Bone marrow (tissue), 2 donors: Measurements from ENCODE around the gene SLC22A23.

Experiments used
- DNase-seq, 2 donors: peaks; one replicate each; lab custom pipeline; 2025; lab: John Stamatoyannopoulos, UW

The SLC22A23 gene, protein sequence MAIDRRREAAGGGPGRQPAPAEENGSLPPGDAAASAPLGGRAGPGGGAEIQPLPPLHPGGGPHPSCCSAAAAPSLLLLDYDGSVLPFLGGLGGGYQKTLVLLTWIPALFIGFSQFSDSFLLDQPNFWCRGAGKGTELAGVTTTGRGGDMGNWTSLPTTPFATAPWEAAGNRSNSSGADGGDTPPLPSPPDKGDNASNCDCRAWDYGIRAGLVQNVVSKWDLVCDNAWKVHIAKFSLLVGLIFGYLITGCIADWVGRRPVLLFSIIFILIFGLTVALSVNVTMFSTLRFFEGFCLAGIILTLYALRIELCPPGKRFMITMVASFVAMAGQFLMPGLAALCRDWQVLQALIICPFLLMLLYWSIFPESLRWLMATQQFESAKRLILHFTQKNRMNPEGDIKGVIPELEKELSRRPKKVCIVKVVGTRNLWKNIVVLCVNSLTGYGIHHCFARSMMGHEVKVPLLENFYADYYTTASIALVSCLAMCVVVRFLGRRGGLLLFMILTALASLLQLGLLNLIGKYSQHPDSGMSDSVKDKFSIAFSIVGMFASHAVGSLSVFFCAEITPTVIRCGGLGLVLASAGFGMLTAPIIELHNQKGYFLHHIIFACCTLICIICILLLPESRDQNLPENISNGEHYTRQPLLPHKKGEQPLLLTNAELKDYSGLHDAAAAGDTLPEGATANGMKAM

DNA sequence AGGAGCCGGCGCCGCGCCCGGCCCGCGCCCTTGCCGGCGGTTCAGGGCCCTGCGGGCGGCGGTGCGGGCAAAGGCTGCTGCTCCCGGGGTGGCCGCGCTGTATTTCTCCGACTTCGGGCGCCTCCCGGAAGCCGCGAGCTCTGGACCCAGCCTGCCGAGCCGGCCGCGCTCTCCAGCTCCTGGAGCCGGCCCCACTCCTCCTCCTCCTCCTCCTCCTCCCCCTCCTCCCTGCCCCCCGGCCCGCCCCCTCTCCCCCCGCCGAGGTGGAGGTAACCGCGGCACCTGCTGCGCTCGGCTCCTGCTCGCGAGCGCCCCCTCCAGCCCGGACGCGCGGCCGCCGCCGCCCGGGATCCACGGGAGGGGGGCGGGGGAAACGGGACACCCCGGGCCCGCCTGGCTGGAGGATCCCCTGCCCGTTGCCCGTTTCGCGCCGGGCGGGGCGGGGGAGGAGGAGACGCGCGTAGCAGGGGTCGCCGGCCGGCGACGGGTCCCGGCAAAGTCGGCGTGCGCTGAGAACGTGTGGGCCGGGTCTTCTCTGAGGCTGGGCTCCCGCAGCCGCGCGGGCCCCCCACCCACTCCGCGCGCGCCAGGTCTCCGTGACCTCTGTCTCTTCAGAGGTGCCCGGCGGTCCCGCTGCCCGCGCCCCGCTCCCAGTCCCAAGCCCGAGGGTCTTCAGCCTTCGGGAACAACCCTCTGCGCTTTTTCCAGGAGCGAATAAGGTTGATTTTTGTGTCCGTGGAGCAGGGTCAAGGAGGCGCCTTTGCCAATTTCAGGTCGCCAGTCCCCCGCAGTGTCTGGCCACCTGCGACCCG lies at the start of gene SLC22A23:
Gene SLC22A23, minus strand, starts transcription at position 153 of the 812 bp plus-strand sequence. CDS start 491 bp downstream, outside the sequence.
- DNase-seq: no peak

DNA sequence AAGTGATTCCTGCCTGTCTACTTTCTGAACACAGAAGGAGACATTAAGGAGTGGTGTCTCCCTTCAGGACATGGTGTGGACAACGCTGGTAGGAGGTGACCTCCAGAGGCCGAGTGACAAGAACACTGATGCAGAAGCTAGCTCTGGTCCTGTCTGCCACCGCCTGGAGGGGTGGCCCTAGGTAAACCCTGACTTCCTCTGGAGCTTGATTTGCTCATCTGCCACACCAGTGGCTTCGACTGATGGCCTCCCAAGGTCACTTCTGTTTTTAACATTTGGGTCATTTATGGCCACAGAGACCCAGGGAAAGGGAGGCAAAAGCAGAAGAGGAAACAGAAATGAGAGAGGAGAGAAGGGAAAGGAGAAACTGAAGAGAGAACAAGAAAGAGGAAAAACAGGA lies 49.4 kb upstream of the SLC22A23 start:
- no peak for DNase-seq

GRCh38 chr6:3504938-3505805 lies 48.3 kb upstream of the SLC22A23 start:
- DNase-seq: no peak

GRCh38 chr6:3504354-3504753 lies 47.5 kb upstream of the SLC22A23 start:
- DNase-seq: no peak

- DNase-seq: no peak
Measured at GRCh38 chr6:3501826-3502500, 45.1 kb upstream of the SLC22A23 start.

- DNase-seq: no peak
Measured at GRCh38 chr6:3500262-3501014, 43.6 kb upstream of the SLC22A23 start.

- DNase-seq: no peak
Measured at GRCh38 chr6:3499603-3500002, 42.8 kb upstream of the SLC22A23 start.

DNA sequence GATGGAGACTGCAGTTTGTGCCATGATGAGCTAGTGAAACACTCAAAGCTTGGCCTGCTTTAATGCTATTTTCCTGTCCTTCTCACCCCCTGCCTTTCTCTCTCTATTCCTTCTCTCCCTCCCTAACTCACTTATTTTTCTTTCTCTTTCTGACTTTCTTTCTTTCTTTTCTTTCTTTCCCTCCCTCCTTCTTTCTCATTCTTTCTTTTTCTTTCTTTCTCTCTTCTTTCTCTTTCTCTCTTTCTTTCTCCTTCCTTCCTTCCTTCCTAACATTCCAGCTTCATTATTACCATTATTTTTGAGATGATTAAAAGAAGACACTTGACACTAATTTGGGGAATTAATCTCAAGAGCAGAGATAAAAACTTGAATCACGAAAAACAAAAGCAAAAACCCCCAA lies 39.5 kb upstream of the SLC22A23 start:
- no peak for DNase-seq

DNA sequence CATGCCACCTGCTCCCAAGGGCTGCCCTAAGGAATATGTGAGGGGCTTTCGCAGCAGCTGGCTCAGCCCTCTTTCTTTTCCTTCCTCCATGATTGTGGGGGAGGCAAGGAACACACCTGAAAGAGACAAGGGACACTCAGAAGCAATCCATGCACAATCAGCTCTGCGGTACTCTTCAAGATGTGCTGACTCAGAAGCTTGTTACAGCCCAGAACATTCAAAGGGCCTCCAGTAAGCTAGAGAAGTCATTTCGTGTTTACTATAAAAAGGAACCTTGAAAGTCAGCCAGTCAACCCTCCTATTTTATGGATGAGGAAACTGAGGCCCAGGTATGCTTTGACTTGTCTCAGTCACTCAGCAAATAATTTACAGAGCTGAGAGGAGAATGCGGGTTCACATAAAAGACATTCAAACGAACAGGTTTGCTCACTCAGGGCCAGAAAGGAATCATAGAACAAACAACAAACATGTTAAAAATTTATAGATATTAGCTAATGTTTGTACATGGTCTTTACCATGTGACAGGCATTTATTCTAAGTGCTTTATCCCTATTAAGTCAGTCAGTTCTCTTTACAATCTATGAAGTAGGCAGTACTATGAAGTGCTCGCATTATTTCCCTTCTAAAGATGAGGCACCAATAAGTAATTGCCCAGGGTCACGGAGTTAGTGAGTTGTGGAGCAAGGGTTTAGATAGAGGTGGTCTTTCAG lies 37.7 kb upstream of the SLC22A23 start:
- no peak for DNase-seq

DNA sequence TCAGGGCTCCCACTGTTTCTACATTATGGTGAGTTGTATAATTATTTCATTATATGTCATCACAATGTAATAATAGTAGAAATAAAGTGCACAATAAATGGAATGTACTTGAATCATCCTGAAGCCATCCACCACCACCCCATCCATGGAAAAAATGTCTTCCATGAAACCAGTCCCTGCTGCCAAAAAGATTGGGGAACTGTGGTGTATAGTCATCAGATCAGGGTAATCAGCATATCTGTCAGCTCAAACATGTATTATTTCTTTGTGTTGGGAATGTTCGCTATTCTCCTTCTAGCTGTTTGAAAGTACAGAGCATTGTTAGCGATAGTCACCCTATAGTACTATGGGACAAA lies 33.8 kb upstream of the SLC22A23 start:
- DNase-seq: no peak

DNA sequence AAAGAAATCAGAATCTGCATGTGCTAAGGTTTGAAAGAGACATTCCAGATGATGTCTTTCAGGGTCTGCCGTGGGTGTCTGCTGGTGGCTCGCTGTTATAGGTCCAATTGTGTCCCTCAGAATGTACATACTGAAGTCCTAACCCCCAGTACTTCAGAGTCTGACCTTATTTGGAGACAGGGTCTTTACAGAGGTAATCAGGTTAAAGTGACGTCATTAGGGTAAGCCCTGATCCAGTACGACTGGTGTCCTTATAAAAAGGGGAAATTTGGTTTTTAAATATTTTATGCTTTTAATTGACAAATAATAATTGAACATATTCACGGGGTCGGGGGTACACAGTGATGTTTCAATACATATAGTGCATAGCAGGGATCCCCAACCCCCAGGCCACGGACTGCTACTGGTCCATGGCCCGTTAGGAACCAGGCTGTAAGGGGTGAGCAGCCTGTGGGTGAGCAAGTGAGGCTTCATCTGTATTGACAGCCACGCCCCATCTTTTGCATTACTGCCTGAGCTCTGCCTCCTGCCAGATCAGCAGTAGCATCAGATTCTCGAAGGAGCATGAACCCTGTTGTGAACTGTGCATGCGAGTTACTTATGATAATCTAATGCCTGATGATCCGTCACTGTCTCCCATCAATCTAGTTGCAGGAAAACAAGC lies 33.2 kb upstream of the SLC22A23 start:
- no peak for DNase-seq

- DNase-seq: no peak
Measured at GRCh38 chr6:3489027-3489757, 32.3 kb upstream of the SLC22A23 start.

GRCh38 chr6:3484946-3485345 lies 28.1 kb upstream of the SLC22A23 start:
- DNase-seq: no peak

GRCh38 chr6:3484192-3484591 lies 27.3 kb upstream of the SLC22A23 start:
- no peak for DNase-seq

- DNase-seq: no peak
Measured at GRCh38 chr6:3483675-3484074, 26.8 kb upstream of the SLC22A23 start.

GRCh38 chr6:3482869-3483268 lies 26.0 kb upstream of the SLC22A23 start:
- no peak for DNase-seq

- DNase-seq: no peak
Measured at GRCh38 chr6:3481640-3482039, 24.8 kb upstream of the SLC22A23 start.

GRCh38 chr6:3480009-3480408 lies 23.2 kb upstream of the SLC22A23 start:
- no peak for DNase-seq
